Embryonic facial prominence (tissue), 1 donor: ENCODE data around the gene S100A3.
"Not testable (repeated sequence)": the region's sequence is repeated elsewhere in the genome, so short reads cannot be mapped to it uniquely, and the experiment has no call there.

Experiments
- DNase-seq: peaks from one replicate; pipeline ENCODE4 v3.0.0-alpha.2; 2016; ENCODE audit errors: extremely low spot score

Gene S100A3

DNA sequence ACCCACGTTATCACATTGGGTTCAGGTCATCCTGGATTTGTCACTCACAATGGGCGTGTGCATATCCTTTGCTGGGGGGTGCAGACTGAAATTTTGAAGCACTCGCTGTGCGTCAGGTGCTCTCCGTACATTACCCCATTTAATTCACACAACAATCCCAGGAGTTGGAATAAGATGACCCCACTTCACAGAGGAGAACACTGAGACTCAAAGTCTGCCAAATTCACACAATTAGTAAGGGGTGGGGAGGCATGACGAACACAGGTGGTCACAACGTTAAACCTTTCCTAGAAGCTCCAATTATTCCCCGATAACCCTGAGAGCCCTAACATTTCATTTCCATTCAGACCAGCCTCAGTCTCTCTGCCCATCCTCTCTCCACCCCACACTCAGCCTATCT is 20.4 kb upstream of the S100A3 start:
- DNase-seq: no peak

DNA sequence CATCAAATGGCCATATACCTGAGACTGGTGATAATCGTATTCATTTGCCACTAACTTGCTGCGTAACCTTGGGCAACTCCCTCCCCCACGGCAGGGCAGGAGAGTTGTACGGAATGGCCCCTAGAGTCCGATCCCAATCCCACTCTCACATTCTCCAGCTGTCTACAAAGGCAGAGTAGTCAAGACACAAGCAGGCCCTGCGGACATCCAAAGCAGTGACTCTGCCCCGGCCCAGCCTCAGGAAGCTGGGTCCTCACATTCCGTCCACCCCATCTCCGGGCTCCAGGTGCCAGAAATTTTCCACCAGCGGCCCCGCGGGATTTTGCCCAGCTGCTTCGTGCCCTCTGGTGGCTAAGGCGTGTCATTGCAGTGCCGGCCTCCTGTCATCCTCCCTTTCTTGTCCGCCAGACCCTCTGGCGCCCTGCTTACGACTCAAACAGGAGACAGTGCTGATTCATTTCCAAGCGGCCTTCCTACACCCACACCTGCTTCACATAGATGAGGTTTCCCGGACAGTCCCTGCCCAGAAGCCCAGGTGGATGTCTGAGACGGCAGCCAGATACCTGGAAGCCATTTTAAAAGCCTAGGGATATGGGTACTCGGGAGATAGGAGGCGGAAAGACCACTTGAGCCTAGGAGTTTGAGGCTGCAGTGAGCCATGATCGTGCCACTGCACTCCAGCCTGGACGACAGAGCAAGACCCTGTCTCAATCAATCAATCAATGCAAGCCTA is 19.5 kb upstream of the S100A3 start:
- peak; percentile 76 for DNase-seq

DNA sequence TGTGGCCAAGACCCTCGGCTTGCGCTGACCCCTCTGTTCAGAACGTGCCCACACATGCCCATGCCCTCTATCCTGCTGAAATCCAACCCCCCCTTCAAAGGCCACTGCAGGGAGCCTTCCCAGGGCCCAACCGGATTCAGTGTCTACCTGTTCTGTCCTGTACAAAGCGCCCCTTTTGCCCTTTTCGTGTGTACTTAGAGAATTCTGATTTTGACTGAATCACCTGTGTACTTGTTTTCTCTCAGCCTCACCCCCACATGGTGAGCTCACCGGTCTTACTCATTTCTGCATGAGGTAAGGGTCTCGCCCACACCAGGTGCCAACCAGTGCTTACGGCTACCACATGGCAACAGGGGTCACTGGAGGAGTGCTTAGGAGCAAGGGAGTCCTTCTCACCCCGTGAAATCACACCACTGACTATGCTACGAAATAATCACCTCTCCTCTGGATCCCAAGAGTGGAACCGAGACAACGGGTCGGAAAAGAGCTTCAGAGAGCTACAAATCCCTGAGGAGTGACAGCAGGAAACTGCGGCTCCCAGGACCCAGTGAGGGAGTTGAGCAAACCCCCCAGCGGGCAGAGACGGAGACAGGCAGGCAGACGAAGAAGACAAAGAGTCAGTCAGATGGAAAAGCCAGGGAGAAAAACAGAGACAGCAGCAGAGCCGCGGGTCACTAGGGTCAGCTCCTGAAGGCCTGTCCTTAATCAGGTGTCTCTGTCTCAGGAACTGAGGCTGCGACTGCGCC is 18.7 kb upstream of the S100A3 start:
- DNase-seq: no peak

DNA sequence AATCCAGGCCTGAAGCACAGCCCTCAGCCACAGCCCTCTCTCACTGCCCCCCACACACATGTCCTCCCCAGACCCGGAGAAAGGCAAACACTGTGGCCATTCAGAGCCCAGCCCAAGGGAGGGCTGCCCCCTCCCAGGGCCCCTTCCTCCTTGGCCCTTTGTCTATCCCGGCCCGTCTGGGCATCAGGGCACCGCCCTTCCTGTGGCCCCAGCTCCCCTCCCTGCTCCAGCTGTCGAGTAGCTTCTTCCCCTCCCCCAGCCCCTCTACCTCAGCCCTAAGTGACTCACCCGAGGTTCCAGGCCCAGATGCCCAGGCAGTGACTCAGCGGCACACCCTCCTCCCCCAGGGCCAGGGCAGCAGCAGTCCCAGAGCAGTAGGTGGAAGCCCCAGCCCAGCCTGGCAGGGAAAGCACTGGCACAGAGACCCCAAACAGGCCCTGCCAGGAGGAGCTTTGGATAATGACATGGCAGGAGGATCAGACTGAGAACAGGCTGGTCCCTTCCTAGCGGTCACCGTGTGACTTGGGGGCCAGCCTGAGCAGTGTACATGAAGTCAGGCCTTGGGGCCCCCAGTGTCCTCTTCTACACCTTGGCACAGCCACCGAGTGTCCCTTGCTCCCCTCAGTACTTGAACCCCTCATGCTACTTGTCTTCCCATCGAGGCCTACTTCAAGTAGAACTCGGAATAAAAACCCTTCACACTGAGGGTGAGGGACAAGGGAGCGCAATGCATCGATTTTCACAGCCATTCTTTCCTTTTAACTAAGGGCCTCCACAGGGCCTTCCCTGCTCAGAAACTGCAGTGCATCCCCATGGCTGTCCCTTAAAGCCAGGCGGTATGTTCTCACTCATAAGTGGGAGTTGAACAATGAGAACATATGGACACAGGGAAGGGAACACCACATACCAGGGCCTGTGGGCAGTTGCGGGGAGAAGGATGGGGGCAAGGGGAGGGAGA is 17.6 kb upstream of the S100A3 start:
- no peak for DNase-seq

DNA sequence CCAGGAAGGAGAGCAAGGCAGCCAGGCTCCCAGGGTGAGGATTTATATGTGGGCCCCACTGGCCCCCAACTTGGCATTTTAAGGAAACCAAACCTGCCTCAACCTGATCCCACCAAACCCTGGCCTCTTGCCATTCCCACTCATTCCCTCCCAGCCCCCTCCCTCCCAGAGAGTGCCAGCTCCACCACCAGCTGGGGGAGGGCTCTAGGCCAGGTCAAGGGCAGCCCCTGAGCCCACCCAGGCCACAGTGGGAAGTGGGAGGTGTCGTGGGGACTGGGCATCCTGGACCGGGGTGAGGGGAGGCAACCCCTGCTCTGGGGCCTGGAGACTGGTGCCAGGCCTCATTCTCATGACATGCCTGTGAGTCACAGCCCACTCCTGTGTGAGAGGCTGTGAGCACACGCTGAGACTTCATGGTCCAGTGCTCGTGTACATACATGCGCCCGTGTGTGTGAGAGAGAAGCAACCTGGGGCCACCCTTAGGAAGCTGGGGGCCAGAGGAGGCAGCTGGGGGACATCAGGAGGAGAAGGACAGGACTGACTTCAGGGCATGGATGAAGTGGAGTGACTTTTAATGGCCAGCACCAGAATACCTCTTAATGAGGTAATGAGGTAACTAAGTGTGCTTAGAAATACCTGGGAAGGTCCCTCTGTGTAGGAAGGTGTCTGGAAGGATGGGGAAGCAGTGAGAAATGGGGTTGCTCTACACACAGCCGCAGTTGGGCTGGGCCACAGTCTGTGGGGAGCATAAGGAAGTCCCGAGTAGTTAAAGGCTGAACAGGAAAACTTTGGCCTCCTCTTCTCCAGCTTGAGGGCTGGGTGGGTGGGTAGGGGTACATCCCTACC is 16.7 kb upstream of the S100A3 start, which contains the start of gene S100A2:
Gene S100A2, minus strand, starts transcription at position 316 of the 846 bp plus-strand sequence. CDS start 1,967 bp downstream, outside the sequence.
- no peak for DNase-seq

DNA sequence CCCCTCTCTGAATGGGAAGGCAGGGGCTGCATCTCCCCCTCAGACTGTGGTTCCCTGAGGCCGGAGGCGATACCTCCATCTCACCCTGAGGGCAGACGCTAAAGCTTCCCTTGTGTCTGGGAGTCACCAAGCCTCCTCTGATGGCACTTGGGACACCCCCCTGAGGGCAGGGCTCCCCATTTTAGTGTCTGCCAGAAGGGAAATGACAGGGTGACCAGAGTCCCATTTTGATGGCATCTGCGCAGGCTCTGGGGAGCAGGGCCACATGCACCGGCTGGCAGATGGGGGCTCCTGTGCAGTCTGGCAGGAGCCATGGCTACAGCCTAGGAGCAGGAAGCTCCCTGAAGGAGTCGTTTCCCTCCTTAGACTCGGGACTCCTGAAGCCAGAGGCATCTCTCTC is 14.9 kb upstream of the S100A3 start:
- no peak for DNase-seq

DNA sequence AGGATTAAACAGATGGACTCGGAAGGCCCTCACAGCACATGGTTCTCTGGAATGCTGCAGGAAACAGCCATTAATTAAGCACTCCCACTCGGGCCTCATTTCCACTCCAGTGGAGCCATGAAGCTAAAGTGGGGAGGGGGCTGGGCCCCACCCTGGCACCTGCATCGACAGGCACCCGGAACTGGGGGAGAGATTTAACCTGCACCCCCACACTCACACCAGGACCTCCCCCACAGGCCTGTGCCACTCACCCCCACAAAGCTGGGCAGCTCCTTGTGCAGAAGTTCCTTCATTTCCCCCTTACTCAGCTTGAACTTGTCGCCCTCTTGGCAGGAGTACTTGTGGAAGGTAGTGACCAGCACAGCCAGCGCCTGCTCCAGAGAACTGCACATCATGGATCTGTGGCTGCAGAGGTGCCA is 14.4 kb upstream of the S100A3 start:
- no peak for DNase-seq

DNA sequence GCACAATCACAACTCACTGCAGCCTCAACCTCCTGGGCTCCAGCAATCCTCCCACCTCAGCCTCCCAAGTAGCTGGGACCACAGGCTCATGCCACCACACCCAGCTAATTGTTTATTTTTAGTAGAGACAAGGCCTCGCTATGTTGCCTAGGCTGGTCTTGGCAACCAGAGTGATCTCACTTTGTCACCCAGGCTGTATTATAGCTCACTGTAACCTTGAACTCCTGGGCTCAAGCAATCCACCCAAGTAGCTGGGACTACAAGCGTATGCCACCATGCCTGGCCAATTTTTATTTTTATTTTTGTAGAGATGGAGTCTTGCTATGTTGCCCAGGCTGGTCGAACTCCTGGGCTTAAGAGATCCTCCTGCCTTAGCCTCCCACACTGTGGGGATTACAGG is 13.0 kb upstream of the S100A3 start:
- DNase-seq: not testable (repeated sequence)

DNA sequence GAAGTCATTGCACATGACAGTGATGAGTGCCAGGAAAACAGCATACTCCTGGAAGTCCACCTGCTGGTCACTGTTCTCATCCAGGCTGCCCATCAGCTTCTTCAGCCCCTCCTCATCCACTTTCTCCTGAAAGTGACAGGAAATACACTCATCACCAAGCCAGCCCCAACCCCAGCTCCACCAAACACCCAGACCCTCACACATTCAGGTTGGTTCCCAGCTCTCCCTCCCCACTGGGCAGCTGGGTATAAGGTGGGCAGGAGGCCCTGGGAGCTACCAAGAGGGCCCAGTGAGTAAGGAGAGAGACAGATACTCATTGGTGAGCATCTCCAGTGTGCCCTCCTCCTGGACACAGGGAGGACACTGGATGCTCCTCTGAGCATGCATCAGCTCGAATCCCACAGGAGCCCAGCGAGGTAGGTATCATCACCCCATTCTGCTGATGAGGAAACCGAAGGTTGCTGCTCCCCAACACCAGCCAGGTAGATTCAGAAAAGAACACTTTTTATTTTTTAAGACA is 12.5 kb upstream of the S100A3 start:
- DNase-seq: no peak

DNA sequence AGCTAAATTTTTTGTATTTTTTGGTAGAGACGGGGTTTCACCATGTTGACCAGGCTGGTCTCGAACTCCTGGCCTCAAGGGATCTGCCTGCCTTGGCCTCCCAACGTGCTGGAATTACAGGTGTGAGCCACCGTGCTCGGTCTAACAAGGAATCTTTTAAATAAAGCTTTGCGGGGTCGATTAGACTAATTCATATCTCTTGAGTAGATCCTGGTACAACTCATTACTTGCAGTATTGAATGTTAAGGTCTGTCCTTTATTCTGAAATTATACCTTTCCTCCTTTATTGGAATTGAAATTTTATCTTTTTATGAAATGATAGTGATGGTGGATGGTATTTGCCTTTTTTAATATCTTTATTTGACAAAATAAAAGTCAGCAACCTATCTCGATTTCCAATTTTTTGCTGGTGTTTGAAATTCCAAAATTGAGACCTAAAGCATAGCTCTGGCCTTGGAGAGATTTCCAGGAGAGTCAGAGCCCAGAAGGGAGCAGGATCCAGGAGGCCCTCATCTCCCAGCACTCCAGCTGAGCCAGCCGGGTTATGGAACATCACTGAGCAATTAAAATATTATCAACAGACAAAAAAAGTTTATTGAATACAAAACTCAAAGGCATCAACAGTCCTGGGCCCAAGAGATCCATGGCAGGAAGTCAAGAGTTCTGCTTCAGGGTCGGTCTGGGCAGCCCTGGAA is 11.9 kb upstream of the S100A3 start:
- no peak for DNase-seq

DNA sequence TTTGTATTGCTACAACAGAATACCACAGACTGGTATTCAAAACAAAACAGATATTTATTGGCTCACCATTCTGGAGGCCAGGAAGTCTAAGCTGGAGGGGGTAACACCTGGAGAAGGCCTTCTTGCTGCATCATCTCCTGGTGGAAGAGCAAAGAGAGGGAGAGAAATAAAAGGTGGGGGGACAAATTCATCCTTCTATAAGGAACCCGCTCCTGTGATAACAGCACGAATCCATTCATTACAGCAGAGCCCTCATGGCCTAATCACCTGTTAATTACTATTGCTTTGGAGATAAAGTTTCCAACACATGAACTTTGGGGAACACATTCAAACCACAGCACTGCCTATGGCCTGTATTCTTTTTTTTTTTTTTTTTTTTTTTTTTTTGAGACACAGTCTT is 11.2 kb upstream of the S100A3 start:
- no peak for DNase-seq

DNA sequence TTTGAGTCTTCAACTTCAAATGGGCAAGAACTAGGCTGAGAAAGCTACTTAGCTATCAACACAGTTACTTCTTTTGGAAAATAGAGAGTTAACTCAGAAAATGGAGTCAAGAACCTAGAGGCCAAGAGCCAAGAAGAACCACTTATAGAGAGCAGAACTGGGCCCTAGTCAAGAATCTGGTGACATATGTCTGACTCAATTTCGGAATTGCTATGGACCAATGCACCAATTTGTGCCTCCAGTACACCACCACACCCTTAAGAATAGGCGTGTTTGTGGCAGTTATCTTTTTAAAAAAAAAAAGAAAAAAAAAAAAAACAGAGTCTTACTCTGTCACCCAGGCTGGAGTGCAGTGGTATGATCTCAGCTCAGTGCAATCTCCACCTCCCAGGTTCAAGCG is 8.8 kb upstream of the S100A3 start:
- no peak for DNase-seq

DNA sequence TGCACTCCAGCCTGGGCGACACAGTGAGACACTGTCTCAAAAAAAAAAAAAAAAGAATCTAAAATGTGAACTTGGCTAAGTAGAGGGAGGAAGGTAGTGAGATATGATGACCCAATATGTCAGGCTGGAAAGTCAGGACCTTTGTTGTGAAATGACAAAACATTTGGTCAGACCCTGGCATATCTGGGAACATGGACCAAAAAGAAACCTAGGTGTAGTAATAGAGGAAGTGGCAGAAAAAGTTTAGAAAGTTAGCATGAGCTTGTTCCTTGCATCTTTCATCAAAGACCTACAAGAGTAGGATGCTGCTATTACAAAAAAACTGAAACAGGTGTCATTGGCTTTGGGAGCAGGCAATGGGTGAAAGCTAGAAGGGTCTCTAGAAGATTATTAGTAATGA is 7.3 kb upstream of the S100A3 start:
- no peak for DNase-seq

DNA sequence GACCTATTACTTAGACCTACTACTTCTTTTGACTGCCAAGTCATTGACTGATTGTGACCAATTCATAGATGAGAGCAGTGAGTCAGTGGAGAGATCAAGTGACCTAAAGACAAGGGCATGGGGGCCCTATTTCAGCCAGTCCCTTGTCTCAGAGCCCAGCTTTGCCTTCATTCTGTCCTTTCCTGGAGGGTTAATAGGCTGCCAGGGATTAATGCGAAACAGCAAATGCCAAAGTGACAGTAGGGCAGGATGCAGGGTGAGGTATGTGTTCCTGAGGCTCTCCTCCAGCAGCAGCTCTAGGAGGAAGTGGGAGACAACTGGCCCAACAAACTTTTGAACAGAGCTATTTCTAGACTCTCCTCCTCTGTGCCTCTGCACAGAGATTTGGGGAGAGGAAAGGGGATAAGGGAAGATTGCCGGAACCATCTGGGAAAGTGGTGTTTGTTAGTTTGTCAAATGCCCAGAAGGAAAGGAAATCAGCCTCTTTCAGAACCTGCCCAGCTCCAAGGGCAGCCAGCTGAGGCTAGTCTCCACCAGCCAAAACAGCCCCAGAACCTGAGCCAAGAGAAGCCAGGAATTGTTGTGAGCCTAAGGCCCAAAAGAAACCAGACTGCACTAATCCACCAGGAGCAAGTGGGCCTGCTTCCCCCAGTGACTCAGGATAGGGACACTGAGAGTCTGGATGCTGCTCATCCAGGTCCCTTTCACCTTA is 4.9 kb upstream of the S100A3 start:
- DNase-seq: no peak

DNA sequence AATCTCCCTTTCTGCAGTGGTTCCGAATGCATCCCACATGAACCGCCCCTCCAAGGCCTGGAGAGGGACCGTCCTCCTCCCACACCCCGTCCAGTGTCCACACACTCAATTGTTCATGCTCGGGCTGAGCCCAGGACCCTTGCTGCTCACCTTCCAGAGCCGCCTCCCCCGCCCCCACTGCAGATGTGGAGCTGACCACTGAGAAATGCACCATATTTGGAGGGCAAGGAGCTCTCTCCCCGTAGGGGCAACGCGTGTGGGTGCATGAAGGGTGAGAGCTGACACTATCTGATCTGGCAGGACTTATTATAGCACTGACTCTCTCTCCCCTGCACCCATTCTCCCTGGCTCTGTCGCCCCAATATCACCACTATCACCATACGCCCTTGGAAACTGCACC is 4.0 kb upstream of the S100A3 start:
- DNase-seq: no peak

DNA sequence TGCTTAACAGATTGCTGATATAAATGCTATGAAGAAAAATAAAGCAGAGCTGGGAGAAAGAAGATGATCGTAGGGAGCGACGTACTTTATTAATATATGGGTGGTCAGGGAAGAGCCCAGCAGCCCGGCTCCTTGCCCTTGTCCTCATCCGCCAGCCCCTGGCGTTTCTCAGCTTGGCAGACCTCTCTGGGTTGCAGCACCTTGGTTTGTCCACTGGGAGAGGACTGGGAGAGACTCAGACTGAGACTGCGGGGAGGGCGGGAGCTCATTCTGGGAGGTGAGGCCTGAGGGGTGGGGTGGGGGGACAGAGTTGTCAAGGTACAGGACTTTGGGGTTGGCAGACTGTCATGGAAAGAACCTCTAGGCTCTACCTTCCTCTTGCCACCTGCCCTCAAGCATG is 3.3 kb upstream of the S100A3 start:
- no peak for DNase-seq

DNA sequence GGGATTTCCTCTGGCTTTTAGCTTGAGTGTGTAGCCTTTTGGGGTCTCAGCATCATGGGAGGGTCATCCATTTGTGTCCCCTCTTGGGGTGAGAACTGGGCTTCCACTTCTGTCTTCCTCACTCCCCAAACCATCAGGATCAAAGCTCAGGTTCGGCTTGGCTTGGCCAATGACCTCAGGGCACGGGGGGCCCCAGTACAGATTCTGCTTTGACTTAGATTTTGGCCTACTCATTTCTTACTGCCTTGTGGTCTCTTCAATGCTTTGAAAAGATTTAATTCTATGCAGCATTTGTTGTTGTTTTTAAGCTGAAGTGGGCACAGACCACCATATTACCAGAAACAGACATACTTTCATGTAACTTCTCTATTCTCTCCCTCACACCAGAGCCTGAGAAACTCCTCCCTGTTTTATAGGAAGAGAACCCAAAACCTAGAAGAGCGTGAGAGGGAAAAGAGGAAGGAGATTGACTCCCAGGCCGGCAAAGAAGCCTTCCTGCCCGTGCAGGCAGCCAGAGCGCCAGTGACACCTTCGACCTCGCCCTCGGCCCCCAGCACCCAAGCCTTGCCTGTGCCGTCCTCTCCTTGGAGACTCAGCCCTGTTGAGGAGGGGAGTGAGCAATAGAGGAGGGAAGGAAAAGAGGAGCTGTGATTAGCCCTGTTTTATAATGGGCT is 1.9 kb upstream of the S100A3 start:
- DNase-seq: no peak

DNA sequence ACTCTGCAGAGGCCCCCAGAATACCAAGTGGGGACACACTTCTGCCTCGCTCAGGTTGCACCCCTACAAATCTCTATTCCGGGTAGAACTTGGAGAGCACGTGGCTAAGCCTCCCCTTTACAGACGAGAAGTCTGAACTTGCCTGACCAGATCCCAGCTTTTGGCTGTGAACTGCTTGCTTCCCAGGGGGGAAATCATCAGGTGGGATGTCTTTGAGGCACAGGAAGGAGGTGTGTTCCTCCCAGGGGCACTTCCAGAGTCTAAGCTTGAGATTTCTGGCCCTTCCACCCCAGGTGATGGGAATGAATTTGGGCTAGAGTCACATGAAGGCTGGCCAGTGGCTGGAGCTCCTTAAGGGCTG is 1.3 kb upstream of the S100A3 start:
- DNase-seq: no peak

DNA sequence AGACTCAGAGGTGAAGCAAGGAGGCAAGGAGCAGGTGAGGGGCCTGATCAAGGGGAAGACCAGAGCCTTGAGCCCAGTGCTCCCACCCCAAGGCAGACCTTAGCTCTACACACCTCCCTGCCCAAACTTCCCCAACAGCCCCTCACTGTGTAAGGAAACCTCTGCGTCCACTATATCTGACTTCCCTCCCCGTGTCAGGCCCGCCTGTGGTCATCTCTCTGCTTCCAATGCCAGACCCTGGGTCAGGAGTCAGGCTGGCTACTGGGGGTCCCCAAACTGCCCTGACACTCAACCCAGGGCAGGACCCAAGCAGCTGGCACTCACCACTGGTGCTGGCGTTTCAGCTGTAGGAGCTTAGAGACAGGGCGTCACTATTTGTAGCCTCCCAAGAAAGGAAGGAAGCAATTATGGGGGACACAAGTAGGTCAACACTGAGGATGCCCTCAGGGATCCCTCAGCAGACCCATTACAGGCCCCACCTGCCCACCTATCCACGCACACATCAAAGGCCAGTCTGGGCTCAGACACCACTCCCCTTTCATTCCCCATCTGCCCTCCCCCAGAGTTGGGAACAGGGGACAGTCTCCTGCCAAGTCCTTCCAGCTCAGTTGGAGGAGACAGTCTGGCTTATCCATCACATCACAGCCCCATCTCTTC is 811 bp upstream of the S100A3 start:
- no peak for DNase-seq
